ENCODE measurements around the gene RIMKLA. TPM values are rescaled to one million over a fixed set of nuclear protein-coding genes. Genes with fewer than 3 reads are reported as not detected.

The RIMKLA gene
- total and polyA plus RNA-seq, 2 of the 13 experiments (the other 11 are each of a cell fraction or from before 2014, with no cell fraction given) = 2.5 to 3.8 TPM

DNA sequence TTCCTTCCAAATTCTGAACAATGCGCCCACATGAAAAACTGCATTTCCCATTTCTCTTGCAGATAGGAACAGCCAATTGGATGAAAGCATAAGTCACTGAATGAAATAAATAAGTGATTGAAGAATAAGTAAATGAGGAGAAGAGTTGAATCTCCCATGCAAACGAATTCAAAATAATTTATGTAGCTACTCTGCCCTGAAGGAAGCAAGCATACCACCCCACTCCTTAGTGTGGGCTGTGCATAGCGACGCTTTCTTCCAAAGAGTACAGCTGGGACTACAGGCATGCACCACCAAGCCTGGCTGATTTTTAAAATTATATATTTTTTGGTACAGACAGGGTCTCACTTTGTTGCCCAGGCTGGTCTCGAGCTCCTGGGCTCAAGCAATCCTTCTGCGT is 16.5 kb upstream of the RIMKLA start:
- FAIRE-seq = no peak
- H4K20me1 ChIP-seq (ENCODE audit: insufficient read depth, low read length) = no peaks in the 10 kb centered on the region
- 0 out of 2 replicates have a peak, but pooled peaks cover 6% of the 10 kb centered on the region for H3K4me1 ChIP-seq (ENCODE audit: insufficient read depth, low read length)
- H3K27me3 ChIP-seq (ENCODE audit: control insufficient read depth in 1 of 2, insufficient read depth in 2 of 2, low read length in 2 of 2) = no peaks in the 10 kb centered on the region
- no peak for ATAC-seq
- ChIA-PET CTCF (ENCODE audit: low intra/inter-chr PET ratio, low total read pairs) (no interaction called here), POLR2A (no interaction called here)
- no peak overlapping the region for H3K9ac ChIP-seq (ENCODE audit: insufficient read depth, low read depth, low read length)
- in situ Hi-C loops (cut with HindIII; ENCODE audit: extremely low pct_ligation_motif_present, low pct_unique_long_range_greater_than_20kb) = no loop called here
- no peak overlapping the region for H3K27ac ChIP-seq (ENCODE audit: extremely low read length, insufficient read depth, low read length)
- no peak for DNase-seq (ENCODE audit: low spot score)
- H3K4me3 ChIP-seq (replicated peaks in 1 of 3; ENCODE audit: insufficient read depth in 1 of 3, low read depth in 2 of 3, low read length in 3 of 3) = no peak overlapping the region
- no peak overlapping the region for H2AFZ ChIP-seq (ENCODE audit: low read length)
- H3K79me2 ChIP-seq (ENCODE audit: insufficient read depth, low read length) = no peaks in the 10 kb centered on the region
- H3K9me3 ChIP-seq (ENCODE audit: low read length) = no peaks in the 10 kb centered on the region
- WGBS (ENCODE audit: low lambda C conversion rate) = 28% methylated on average over 6 of the region's 6 CpGs
- intact Hi-C loops (cut with micrococcal nuclease; ENCODE audit: unreplicated experiment) = no loop called here
- H3K4me2 ChIP-seq (ENCODE audit: low read depth, low read length) = no peak overlapping the region
- TF ChIP-seq SNAPC4 (CRISPR knock-in tag; IDR thresholded peaks at IDR 0.05) = no peak
- no peak for TF ChIP-seq ARID2 (CRISPR knock-in tag; IDR thresholded peaks at IDR 0.05; ENCODE audit: borderline replicate concordance)
- no peak for TF ChIP-seq NKX3-1 (CRISPR knock-in tag; IDR thresholded peaks at IDR 0.05)
- no peak for TF ChIP-seq ZBTB25 (CRISPR knock-in tag; IDR thresholded peaks at IDR 0.05)
- TF ChIP-seq KDM2A (CRISPR knock-in tag; IDR thresholded peaks at IDR 0.05; ENCODE audit: borderline replicate concordance, low read depth) = no peak
- TF ChIP-seq ZNF660 (CRISPR knock-in tag; IDR thresholded peaks at IDR 0.05; ENCODE audit: borderline replicate concordance, low read depth) = no peak
- no TSS peak for BruUV-seq (replicated peaks)
- no peaks in the 10 kb centered on the region for H3K36me3 ChIP-seq (replicated peaks in 1 of 2; ENCODE audit: control insufficient read depth in 1 of 2, insufficient read depth in 2 of 2, low read length in 2 of 2)

Data from HepG2 (cell line).